Measurements from ENCODE around the gene GATM. TPM values are rescaled to one million over a fixed set of nuclear protein-coding genes. Genes with fewer than 3 reads are reported as not detected.
"Not testable (repeated sequence)": the region's sequence is repeated elsewhere in the genome, so short reads cannot be mapped to it uniquely, and the experiment has no call there.

Gene GATM
- total and polyA plus RNA-seq, 8 donors: 5.4 to 26.3 (median 19.9) TPM

DNA sequence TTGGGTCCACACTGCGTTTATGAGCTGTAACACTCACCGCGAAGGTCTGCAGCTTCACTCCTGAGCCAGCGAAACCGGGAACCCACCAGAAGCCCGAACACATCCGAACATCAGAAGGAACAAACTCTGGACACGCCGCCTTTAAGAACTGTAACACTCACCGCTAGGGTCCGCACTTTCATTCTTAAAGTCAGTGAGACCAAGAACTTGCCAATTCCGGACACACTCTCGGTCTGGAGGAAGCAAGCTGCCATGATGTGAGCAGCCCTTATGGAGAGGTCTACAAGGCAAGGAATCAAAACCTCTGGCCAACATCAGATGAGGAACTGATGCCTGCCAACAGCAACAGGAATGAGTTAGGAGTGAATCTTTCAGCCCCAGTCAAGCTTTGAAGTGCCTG is 63.4 kb downstream of the GATM start:
- no peak for ATAC-seq
- H3K27ac ChIP-seq: no peak overlapping the region

DNA sequence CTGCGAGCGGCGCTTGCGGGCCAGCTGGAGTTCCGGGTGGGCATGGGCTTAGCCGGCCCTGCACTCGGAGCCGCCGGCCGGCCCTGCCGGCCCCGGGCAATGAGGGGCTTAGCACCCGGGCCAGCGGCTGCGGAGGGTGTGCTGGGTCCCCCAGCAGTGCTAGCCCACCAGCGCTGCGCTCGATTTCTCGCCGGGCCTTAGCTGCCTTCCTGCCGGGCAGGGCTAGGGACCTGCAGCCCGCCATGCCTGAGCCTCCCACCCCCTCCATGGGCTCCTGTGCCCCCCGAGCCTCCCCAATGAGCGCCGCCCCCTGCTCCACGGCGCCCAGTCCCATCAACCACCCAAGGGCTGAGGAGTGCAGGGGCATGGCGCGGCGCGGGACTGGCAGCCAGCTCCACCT is 64.2 kb downstream of the GATM start:
- H3K9me3 ChIP-seq; intact Hi-C loops (cut with DNase I); H3K27me3 ChIP-seq; H3K27ac ChIP-seq; ATAC-seq; H3K4me1 ChIP-seq; H3K4me3 ChIP-seq; DNase-seq; H3K36me3 ChIP-seq: not testable (repeated sequence)

More for the DNA sequence above, 63.4 kb downstream of the GATM start:
- TF ChIP-seq, protein P1, sequence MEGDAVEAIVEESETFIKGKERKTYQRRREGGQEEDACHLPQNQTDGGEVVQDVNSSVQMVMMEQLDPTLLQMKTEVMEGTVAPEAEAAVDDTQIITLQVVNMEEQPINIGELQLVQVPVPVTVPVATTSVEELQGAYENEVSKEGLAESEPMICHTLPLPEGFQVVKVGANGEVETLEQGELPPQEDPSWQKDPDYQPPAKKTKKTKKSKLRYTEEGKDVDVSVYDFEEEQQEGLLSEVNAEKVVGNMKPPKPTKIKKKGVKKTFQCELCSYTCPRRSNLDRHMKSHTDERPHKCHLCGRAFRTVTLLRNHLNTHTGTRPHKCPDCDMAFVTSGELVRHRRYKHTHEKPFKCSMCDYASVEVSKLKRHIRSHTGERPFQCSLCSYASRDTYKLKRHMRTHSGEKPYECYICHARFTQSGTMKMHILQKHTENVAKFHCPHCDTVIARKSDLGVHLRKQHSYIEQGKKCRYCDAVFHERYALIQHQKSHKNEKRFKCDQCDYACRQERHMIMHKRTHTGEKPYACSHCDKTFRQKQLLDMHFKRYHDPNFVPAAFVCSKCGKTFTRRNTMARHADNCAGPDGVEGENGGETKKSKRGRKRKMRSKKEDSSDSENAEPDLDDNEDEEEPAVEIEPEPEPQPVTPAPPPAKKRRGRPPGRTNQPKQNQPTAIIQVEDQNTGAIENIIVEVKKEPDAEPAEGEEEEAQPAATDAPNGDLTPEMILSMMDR (IDR thresholded peaks at IDR 0.05): no peak
- intact Hi-C loops (cut with DNase I): no loop called here
- Histone ChIP-seq H3K4me3 (no peak overlapping the region), H3K4me1 (no peaks in the 10 kb centered on the region), H3K9me3 (no peaks in the 10 kb centered on the region), H3K27me3 (no peaks in the 10 kb centered on the region), H3K36me3 (no peaks in the 10 kb centered on the region)
- peak in 1 of 4 donors; percentile 21 for DNase-seq

Other genes starting within 250 kb of the GATM start
- gene DUOXA1, start 248.7 kb downstream of the GATM start, total RNA-seq: 100 to 1,000 TPM in 1 of 2 donors, 10 to 100 TPM in 1; 96.7 to 135 TPM
- gene DUOXA1, start 248.7 kb downstream of the GATM start, polyA plus RNA-seq (ENCODE audit: insufficient read length in 6 of 6): 1 to 10 TPM in 4 of 6 donors, under 1 TPM in 2; 0.52 to 1.8 (median 1.0) TPM
- 100 to 1,000 TPM; 198 to 265 TPM for gene DUOX1, start 248.6 kb downstream of the GATM start, total RNA-seq
- gene DUOX1, start 248.6 kb downstream of the GATM start, polyA plus RNA-seq (ENCODE audit: insufficient read length in 6 of 6): 10 to 100 TPM in 1 of 6 donors, 1 to 10 TPM in 5; 6.4 to 11.5 (median 7.6) TPM
- 1 to 10 TPM; 5.5 to 7.7 TPM for gene SHF, start 190.6 kb downstream of the GATM start, total RNA-seq
- 10 to 100 TPM; 35.7 to 44.9 (median 39.8) TPM for gene SHF, start 190.6 kb downstream of the GATM start, polyA plus RNA-seq (ENCODE audit: insufficient read length in 6 of 6)
- not detected for gene SLC28A2, start 126.3 kb downstream of the GATM start, total RNA-seq
- under 1 TPM; 0.28 to 0.99 (median 0.41) TPM for gene SLC28A2, start 126.3 kb downstream of the GATM start, polyA plus RNA-seq (ENCODE audit: insufficient read length in 6 of 6)
- 1 to 10 TPM; 5.1 to 6.1 TPM for gene SLC30A4, start 144.2 kb upstream of the GATM start, total RNA-seq
- gene SLC30A4, start 144.2 kb upstream of the GATM start, polyA plus RNA-seq (ENCODE audit: insufficient read length in 6 of 6): 1 to 10 TPM; 6.7 to 7.6 (median 6.9) TPM
- gene BLOC1S6, start 208.8 kb upstream of the GATM start, total RNA-seq: 10 to 100 TPM; 37.0 to 45.4 TPM
- gene BLOC1S6, start 208.8 kb upstream of the GATM start, polyA plus RNA-seq (ENCODE audit: insufficient read length in 6 of 6): 10 to 100 TPM; 48.6 to 54.0 (median 51.4) TPM